Activated T-cell treated with anti-CD3 and anti-CD28 coated beads, Interleukin-2, amount 50 U/mL, for 4 hours (primary cell): ENCODE data around the gene EIF4G3. TPM values are rescaled to one million over a fixed set of nuclear protein-coding genes. Genes with fewer than 3 reads are reported as not detected.

Experiments used
- ATAC-seq, 2 donors: fragments of 200-7000 bp; cut with Tn5 transposase; one replicate each; pipeline ENCODE4 v1.10.0; 2021
- DNase-seq: peaks from one replicate; pipeline ENCODE4 v3.0.0-alpha.2; 2020
- H3K27me3 Mint-ChIP-seq: one replicate; pipeline ENCODE4 v1.8.0; 2021; ENCODE audit warnings: low read depth, mixed read lengths
- H3K36me3 Mint-ChIP-seq: one replicate; pipeline ENCODE4 v1.8.0; 2022; ENCODE audit warnings: mixed read lengths; ENCODE audit not compliant: insufficient read depth
- H3K4me1 Mint-ChIP-seq: one replicate; pipeline ENCODE4 v1.8.0; 2021; ENCODE audit warnings: low read depth, mixed read lengths
- H3K4me3 Mint-ChIP-seq: one replicate; pipeline ENCODE4 v1.8.0; 2021; ENCODE audit warnings: mild to moderate bottlenecking, moderate library complexity, mixed read lengths
- H3K9me3 Mint-ChIP-seq: one replicate; pipeline ENCODE4 v1.8.0; 2021; ENCODE audit warnings: mixed read lengths
- total RNA-seq, 3 donors: library from RNA; stranded (reverse); gene quantifications; one replicate each; pipeline ENCODE4 v1.2.1, GENCODE V29; 2021

EIF4G3 gene
- total RNA-seq, 3 donors from 2014 or later = 43.5 to 48.5 (median 46.1) TPM

DNA sequence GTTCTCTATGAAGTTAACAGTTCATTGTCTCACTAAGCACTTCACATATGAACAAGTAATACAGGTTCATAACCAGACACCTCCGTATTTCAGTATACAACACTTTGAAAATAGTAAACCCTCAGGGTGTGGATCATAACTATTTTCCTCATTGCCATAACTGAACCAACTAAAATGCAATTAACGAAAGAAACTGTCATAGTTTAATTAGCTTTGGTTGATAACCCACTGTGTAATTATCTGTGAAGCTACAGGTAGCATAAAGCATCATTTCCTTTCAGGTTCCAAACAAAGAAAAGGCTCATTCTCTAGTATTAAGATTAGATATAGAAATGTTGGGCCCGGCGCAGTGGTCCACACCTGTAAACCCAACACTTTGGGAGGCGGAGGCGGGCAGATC is 58.5 kb downstream of the EIF4G3 start:
- DNase-seq (no peak), ATAC-seq (no peak)
- Mint-ChIP-seq H3K4me3 (no peak overlapping the region), H3K27me3 (no peaks in the 10 kb centered on the region), H3K36me3 (peaks cover 11% of the 10 kb centered on the region), H3K4me1 (no peaks in the 10 kb centered on the region), H3K9me3 (no peaks in the 10 kb centered on the region)

DNA sequence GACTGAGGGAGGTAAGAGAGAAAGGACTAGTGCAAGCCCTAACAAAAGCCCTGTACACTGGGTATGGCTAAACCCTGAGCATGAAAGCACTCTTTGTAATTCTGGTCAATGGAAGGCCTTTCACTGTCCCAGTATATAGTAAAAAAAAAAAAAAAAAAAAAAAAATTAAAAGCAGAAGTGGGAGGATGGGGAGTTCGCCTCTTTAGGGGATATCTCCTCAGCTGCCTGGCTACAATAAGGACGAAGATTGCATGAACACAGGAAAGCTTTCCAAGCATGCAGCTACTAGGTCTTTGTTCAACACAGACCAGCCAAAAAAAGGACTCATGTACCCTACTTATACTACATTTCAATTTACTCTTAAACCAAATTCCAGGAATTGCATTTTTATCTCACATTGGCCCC is 59.1 kb downstream of the EIF4G3 start:
- Mint-ChIP-seq H3K4me1 (no peaks in the 10 kb centered on the region), H3K27me3 (no peaks in the 10 kb centered on the region), H3K9me3 (no peaks in the 10 kb centered on the region)

DNA sequence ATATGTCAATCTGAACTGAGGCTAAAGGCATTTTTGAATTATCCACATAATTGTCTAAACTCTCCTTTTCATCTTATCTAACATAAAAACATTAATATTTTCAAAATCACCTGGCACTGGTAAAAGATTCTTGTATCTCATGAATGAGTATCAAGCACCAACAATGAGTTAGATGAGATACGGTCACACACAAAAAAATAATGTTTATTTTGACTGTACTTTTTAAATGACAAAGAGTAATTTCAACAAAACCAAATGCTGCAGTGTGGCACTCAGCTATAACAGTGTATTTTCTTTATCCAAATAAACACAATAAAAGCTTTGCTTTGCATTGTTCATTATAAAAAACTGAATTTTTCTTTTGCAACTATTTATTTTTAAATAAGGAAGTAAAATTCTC is 59.5 kb downstream of the EIF4G3 start:
- H3K4me1 Mint-ChIP-seq = no peaks in the 10 kb centered on the region
- no peak overlapping the region for H3K4me3 Mint-ChIP-seq
- H3K9me3 Mint-ChIP-seq = no peaks in the 10 kb centered on the region
- no peaks in the 10 kb centered on the region for H3K27me3 Mint-ChIP-seq
- no peak for ATAC-seq
- peaks cover 9% of the 10 kb centered on the region for H3K36me3 Mint-ChIP-seq
- DNase-seq = no peak

More for the DNA sequence above, 59.1 kb downstream of the EIF4G3 start:
- DNase-seq (no peak), ATAC-seq (no peak)
- Mint-ChIP-seq H3K36me3 (peaks cover 9% of the 10 kb centered on the region), H3K4me3 (no peak overlapping the region)

DNA sequence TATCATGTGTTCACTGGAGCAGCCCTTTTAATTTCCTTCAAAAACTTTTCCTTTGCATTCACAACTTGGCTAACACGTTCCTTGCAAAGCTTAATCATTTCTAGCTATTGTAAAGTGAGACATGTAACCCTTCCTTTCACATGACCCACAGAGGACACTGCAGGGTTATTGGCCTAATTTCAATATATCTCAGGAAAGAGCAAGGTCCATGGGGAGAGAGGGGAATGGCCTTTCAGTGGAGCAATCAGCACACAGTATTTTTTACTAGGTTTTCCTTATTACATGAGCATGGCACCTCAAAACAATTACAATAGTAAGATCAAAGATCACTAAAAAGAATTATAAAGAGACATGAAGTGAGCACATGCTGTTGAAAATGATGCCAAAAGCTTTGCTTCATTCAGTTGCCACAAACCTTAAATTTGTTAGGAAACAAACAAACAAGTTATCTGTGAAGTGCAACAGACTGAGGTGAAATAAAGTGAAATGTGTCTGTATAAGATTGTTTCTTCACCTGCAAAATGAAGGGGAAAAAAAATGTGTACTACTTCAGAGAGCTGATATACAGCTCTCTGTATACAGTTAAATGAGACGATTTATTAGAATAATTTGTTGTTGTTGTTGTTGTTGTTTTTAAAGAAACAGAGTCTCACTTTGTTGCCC is 61.5 kb downstream of the EIF4G3 start:
- no peak for ATAC-seq
- Mint-ChIP-seq H3K4me1 (no peaks in the 10 kb centered on the region), H3K36me3 (peaks cover 4% of the 10 kb centered on the region), H3K9me3 (no peaks in the 10 kb centered on the region), H3K27me3 (no peaks in the 10 kb centered on the region), H3K4me3 (no peak overlapping the region)
- no peak for DNase-seq

DNA sequence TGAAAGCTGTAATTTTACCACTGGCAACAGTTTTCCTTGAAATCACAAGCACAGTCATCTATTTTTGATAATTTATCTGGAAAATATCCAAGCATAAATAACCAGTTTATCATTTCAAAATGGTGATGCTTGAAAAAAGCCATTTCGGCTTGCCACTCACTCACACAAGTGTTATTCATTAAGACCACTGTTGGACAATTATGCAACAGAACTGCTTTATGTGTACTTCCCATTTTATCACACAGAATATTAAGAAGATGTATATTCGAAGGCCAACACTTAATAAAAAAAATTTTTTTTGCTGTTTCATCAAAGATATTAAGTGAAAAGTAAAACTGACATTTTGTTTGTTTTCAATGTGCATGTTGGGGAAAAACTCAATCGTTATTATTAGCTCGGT is 62.3 kb downstream of the EIF4G3 start:
- H3K36me3 Mint-ChIP-seq = peaks cover 4% of the 10 kb centered on the region
- H3K9me3 Mint-ChIP-seq = no peaks in the 10 kb centered on the region
- H3K27me3 Mint-ChIP-seq = no peaks in the 10 kb centered on the region
- DNase-seq = no peak
- no peak for ATAC-seq
- no peak overlapping the region for H3K4me3 Mint-ChIP-seq
- H3K4me1 Mint-ChIP-seq = no peaks in the 10 kb centered on the region

DNA sequence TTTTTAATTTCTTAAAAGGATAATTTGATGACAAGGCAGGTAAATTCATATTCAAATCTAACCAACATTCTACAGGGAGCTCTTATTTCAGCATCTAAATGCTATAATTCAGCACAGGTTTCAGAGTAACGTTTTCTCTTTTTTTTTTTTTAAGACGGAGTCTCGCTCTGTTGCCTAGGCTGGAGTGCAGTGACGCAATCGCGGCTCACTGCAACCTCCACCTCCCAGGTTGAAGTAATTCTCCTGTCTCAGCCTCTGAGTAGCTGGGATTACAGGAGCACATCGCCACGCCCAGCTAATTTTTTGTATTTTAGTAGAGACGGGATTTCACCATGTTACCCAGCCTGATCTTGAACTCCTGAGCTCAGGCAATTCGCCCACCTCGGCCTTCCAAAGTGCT is 66.5 kb downstream of the EIF4G3 start:
- Mint-ChIP-seq H3K36me3 (peaks cover 5% of the 10 kb centered on the region), H3K27me3 (no peaks in the 10 kb centered on the region), H3K4me1 (no peaks in the 10 kb centered on the region), H3K9me3 (no peaks in the 10 kb centered on the region), H3K4me3 (no peak overlapping the region)
- ATAC-seq (no peak), DNase-seq (no peak)

DNA sequence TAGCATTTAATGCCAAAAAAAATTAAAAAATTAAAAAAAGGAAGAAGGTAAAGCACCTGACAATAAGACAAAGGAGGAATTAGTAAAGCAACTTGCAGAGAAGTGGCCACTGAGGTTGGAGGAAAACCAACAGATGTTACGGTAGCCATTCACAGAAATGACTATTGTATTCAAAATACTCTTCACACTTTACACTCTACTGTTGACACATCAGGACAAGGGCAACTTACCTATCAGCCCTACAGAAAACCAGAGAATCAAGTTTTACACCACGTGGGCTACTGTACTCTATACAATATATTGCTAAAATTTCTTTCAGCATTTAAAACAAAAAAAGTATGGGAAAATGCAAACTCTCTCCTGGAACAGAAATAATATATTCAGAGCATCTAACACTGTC is 70.0 kb downstream of the EIF4G3 start:
- Mint-ChIP-seq H3K9me3 (no peaks in the 10 kb centered on the region), H3K4me3 (no peak overlapping the region), H3K27me3 (no peaks in the 10 kb centered on the region), H3K4me1 (no peaks in the 10 kb centered on the region), H3K36me3 (peaks cover 13% of the 10 kb centered on the region)
- ATAC-seq = no peak
- no peak for DNase-seq

DNA sequence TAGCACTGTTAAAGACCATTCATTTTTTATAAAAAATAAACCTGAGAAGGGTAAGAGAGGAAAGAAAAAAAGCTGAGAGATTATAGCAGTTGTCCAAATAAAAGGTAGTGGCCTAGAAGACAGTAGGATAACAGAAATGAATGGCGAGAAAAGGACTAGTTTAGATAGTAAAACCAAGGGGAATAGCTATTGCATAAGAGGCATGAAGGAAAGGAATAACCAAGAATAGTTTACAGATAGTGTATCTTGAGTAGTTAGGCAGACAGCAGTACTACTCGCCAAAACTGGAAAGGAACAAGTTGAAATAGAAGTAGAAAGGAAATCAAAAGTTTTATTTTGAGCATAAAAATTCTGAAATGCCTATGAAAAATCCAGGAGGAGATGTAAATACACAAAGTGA is 70.5 kb downstream of the EIF4G3 start:
- no peaks in the 10 kb centered on the region for H3K9me3 Mint-ChIP-seq
- DNase-seq (no peak), ATAC-seq (no peak)
- H3K36me3 Mint-ChIP-seq = peaks cover 13% of the 10 kb centered on the region
- no peaks in the 10 kb centered on the region for H3K4me1 Mint-ChIP-seq
- no peak overlapping the region for H3K4me3 Mint-ChIP-seq
- no peaks in the 10 kb centered on the region for H3K27me3 Mint-ChIP-seq

DNA sequence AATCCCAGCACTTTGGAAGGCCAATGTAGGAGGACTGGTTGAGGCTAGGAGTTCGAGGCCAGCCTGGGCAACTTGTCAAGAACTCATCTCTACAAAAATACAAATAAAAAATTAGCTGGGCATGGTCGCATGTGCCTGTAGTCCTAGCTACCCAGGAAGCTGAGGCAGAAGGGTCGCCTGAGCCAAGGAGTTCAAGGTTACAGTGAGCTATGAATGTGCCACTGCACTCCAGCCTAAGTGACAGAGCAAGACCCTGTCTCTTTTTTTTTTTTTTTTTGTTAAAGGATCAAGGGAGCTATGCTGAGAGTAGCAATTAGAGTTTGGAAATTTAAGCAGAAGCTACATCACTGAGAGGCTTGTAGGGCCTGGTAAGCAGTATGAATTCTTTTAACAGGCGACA is 70.9 kb downstream of the EIF4G3 start:
- Mint-ChIP-seq H3K4me3 (no peak overlapping the region), H3K9me3 (no peaks in the 10 kb centered on the region), H3K36me3 (peaks cover 14% of the 10 kb centered on the region), H3K27me3 (no peaks in the 10 kb centered on the region), H3K4me1 (no peaks in the 10 kb centered on the region)
- no peak for DNase-seq
- no peak for ATAC-seq

DNA sequence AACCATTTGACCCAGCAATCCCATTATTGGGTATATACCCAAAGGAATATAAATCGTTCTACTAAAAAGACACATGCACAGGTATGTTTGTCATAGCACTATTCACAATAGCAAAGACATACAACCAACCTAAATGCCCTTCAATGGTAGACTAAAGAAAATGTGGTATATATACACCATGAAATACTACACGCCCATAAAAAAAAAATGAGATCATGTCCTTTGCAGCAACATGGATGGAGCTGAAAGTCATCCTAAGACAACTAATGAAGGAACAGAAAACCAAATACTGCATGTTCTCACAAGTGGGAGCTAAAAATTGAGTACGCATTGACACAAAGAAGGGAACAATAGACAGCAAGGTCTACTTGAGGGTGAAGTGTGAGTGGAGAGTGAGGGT is 72.0 kb downstream of the EIF4G3 start:
- Mint-ChIP-seq H3K27me3 (no peaks in the 10 kb centered on the region), H3K36me3 (peaks cover 15% of the 10 kb centered on the region), H3K9me3 (no peaks in the 10 kb centered on the region), H3K4me1 (no peaks in the 10 kb centered on the region), H3K4me3 (no peak overlapping the region)
- ATAC-seq (no peak), DNase-seq (no peak)

DNA sequence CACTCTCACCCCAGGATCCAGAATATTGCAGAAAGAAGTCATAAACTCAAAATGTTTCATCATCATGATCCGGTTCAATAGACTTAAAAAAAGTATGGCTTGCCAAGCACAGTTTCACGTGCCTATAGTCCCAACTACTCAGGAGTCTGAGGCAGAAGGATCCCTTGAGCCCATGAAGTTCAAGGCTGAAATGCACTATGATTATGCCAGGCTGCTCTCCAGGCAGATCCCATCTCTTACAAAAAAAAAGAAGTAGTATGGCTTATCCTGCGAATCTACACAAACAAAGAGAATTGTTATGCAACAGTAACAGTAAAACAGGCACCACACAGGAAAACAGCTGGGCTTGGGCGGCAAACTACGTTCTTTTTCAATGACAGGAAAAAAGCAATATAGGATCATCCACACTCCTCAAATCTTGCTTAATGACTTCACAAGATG is 76.2 kb downstream of the EIF4G3 start:
- ATAC-seq (no peak), DNase-seq (no peak)
- H3K36me3 Mint-ChIP-seq = peaks cover 28% of the 10 kb centered on the region
- H3K4me3 Mint-ChIP-seq = no peak overlapping the region
- H3K9me3 Mint-ChIP-seq = no peaks in the 10 kb centered on the region
- peaks cover 2% of the 10 kb centered on the region for H3K4me1 Mint-ChIP-seq
- no peaks in the 10 kb centered on the region for H3K27me3 Mint-ChIP-seq

DNA sequence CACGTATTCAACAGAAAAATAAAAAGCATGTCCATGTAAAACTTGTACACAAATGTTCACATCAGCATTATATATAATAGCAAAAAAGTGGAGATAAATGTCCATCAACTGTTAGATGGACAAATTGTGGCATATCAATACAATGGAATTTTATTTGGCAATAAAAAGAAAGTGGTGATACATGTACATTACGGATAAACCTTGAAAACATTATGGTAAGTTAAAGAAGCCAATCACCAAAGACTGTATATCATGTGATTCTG is 76.9 kb downstream of the EIF4G3 start:
- H3K4me1 Mint-ChIP-seq = peaks cover 2% of the 10 kb centered on the region
- H3K36me3 Mint-ChIP-seq = peaks cover 29% of the 10 kb centered on the region
- no peak for DNase-seq
- no peak overlapping the region for H3K4me3 Mint-ChIP-seq
- H3K27me3 Mint-ChIP-seq = no peaks in the 10 kb centered on the region
- H3K9me3 Mint-ChIP-seq = no peaks in the 10 kb centered on the region
- no peak for ATAC-seq

DNA sequence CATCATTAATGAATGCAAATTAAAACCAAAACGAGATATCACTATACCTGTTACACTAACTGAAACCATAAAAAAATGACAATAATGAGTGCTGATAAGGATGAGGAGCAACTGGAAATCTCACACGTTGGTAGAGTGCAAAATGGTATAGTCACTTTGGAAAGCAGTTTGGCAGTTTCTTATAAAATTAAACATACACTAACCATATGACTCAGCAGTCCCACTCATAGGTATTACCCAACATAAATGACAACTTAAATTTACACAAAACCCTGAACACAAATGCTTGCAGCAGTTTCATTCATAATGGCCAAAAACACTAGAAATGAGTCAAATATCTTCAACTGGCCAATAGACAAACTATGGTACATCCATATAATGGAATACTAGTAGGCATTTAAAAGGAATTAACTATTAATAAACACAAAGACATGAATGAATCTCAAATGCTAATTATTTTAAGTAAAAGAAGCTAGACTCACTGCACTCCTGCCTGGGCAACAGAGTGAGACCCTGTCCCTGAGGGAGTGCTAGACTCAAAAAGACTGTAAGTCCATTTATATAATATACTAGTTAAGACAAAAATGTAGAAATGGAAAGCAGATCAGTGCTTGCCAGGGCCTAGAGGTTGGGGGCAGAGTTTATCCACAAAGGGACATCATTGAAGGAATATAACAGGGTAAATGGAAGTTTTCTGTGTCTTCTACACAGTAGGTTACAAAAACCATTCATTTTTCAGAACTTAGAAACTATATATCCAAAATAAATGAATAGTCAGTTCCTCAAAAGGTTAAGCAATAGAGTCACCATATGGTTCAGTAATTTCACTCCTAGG is 77.4 kb downstream of the EIF4G3 start:
- Mint-ChIP-seq H3K27me3 (no peaks in the 10 kb centered on the region), H3K4me1 (peaks cover 2% of the 10 kb centered on the region), H3K9me3 (no peaks in the 10 kb centered on the region), H3K36me3 (peaks cover 30% of the 10 kb centered on the region), H3K4me3 (no peak overlapping the region)
- ATAC-seq = no peak
- DNase-seq = no peak

DNA sequence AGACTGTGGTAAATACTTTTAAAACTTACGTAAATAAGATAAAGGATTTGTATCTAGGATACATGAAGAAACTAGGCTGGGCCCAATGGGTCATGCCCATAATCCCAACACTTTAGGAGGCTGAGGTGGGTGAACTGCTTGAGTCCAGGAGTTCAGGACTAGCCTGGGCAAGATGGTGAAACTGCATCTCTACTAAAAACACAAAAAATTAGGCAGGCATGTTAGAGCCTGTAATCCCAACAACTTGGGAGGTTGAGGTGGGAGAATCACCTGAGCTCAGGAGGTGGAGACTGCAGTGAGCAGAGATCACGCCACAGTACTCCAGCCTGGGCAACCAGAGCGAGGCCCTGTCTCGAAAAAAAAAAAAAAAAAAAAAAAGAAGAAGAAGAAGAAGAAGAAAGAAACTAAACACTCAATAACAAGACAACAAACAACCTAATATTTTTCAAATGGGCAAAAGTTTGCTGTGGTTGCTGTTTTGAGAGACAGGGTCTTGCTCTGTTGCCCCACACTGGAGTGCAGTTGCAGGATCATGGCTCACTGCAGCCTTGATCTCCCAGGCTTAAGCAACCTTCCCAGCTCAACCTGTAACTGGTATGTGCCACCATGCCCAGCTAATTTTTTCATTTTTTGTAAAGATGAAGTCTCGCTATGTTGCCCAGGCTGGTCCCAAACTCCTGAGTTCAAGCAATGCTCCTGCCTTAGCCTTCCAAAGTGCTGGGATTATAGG is 78.3 kb downstream of the EIF4G3 start:
- peaks cover 2% of the 10 kb centered on the region for H3K4me1 Mint-ChIP-seq
- H3K27me3 Mint-ChIP-seq = no peaks in the 10 kb centered on the region
- no peak overlapping the region for H3K4me3 Mint-ChIP-seq
- H3K9me3 Mint-ChIP-seq = no peaks in the 10 kb centered on the region
- DNase-seq (no peak), ATAC-seq (no peak)
- peaks cover 28% of the 10 kb centered on the region for H3K36me3 Mint-ChIP-seq

DNA sequence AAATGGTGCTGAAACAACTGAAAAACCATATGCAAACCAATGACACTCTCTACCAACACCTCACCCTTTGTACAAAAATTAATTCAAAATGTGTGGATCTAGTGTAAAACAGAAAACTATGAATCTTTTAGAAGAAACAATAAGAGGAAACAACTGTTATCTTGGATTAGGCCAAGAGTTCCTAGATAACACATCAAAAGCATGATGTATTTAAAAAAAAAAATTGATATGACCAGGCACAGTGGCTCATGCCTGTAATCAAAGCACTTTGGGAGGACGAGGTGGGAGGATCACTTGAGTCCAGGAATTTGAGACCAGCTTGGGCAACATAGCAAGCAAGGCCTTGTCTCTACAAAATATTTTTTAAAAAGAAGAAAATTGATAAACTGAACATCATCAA is 79.0 kb downstream of the EIF4G3 start:
- Mint-ChIP-seq H3K9me3 (no peaks in the 10 kb centered on the region), H3K4me3 (no peak overlapping the region), H3K27me3 (no peaks in the 10 kb centered on the region), H3K4me1 (peaks cover 2% of the 10 kb centered on the region), H3K36me3 (peaks cover 28% of the 10 kb centered on the region)
- no peak for ATAC-seq
- DNase-seq = no peak
